NOMO-1 treated with dmso at 0.1 percent for 144 hours (cell line): Measurements from ENCODE around the gene OOSP4A.
"Not testable (repeated sequence)": the region's sequence is repeated elsewhere in the genome, so short reads cannot be mapped to it uniquely, and the experiment has no call there.

Experiments
- DNase-seq: peaks from one replicate; lab custom pipeline; 2025; ENCODE audit not compliant: unreplicated experiment; lab: John Stamatoyannopoulos, UW

OOSP4A gene

GRCh38 chr11:59973097-59973496 lies 9.3 kb downstream of the OOSP4A start:
- DNase-seq, result no peak

- DNase-seq, result no peak
Observed at GRCh38 chr11:59981106-59981770, 17.4 kb downstream of the OOSP4A start.

- not testable (repeated sequence) for DNase-seq
Observed at GRCh38 chr11:59982037-59982436, 18.2 kb downstream of the OOSP4A start.

GRCh38 chr11:59983212-59983611 lies 19.4 kb downstream of the OOSP4A start:
- DNase-seq, result no peak

- no peak for DNase-seq
Observed at GRCh38 chr11:59984368-59984767, 20.5 kb downstream of the OOSP4A start.

GRCh38 chr11:59990421-59990820 lies 26.6 kb downstream of the OOSP4A start:
- DNase-seq, result no peak

GRCh38 chr11:59992425-59992824 lies 28.6 kb downstream of the OOSP4A start:
- no peak for DNase-seq

GRCh38 chr11:59997800-59998199 lies 34.0 kb downstream of the OOSP4A start:
- no peak for DNase-seq

GRCh38 chr11:59999691-60000090 lies 35.9 kb downstream of the OOSP4A start:
- no peak for DNase-seq

- no peak for DNase-seq
Observed at GRCh38 chr11:60003729-60004128, 39.9 kb downstream of the OOSP4A start.

GRCh38 chr11:60005360-60005759 lies 41.5 kb downstream of the OOSP4A start:
- no peak for DNase-seq

GRCh38 chr11:60016881-60017280 lies 53.0 kb downstream of the OOSP4A start, which contains the start of gene OOSP4B:
Gene OOSP4B, plus strand, starts transcription at chr11:60017181.
- no peak for DNase-seq

- DNase-seq, result no peak
Observed at GRCh38 chr11:60018058-60018457, 54.2 kb downstream of the OOSP4A start.
